ENCODE data around the gene KIF14. TPM values are rescaled to one million over a fixed set of nuclear protein-coding genes. Genes with fewer than 3 reads are reported as not detected.

Gene KIF14
- total RNA-seq, 1 donor from 2014 or later, result 3.1 TPM

Other genes starting within 250 kb of the KIF14 start
- 3.6 TPM for gene ZNF281, start 210.7 kb downstream of the KIF14 start, total RNA-seq
- gene DDX59, start 49.2 kb upstream of the KIF14 start, total RNA-seq, result 13.8 TPM
- 14.7 TPM for gene CAMSAP2, start 118.1 kb upstream of the KIF14 start, total RNA-seq